Endothelial cell of umbilical vein (primary cell): ENCODE measurements around the gene ZFP57. TPM values are rescaled to one million over a fixed set of nuclear protein-coding genes. Genes with fewer than 3 reads are reported as not detected.

Source experiments
- polyA plus RNA-seq, 4 experiments: library from polyadenylated mRNA; depleted of rRNA in 3 of 4; stranded (reverse) in 3 of 4; unstranded in 1 of 4; fragments of >200 nt; gene quantifications; 2 replicates each; pipeline versions ENCODE4 v1.2.1 to v1.2.3, GENCODE V29; 2011 to 2012; ENCODE audit warnings: missing spikeins in 1 of 4
- small RNA-seq: library from RNA; depleted of rRNA; stranded (forward); fragments of <200 nt; gene quantifications from one replicate; pipeline ENCODE3, GENCODE V24; 2012; ENCODE audit warnings: low replicate concordance, low read depth; ENCODE audit not compliant: insufficient read depth, insufficient read length
- total RNA-seq: library from RNA; stranded (reverse); gene quantifications from 2 replicates; pipeline ENCODE4 v1.2.3, GENCODE V29; 2021

Gene ZFP57
- total and polyA plus RNA-seq, 2 donors (not counting 3 experiments of a cell fraction or from before 2014, with no cell fraction given), result 0.07 TPM; not detected in 1

Small RNA genes lying within 50 kb of the gene (small RNA-seq; reads per million reads assigned to genes)
- not detected for gene SUMO2P1

Other genes starting within 250 kb of the ZFP57 start
- gene OR10C1, start 241.8 kb downstream of the ZFP57 start, total RNA-seq, result not detected in 2 replicates
- gene OR10C1, start 241.8 kb downstream of the ZFP57 start, polyA plus RNA-seq, result not detected in 2 replicates
- gene OR11A1, start 224.1 kb downstream of the ZFP57 start, total RNA-seq, result not detected in 2 replicates
- not detected in 2 replicates for gene OR11A1, start 224.1 kb downstream of the ZFP57 start, polyA plus RNA-seq
- not detected in 2 replicates for gene OR2H1, start 224.0 kb downstream of the ZFP57 start, total RNA-seq
- gene OR2H1, start 224.0 kb downstream of the ZFP57 start, polyA plus RNA-seq, result not detected in 2 replicates
- not detected in 2 replicates for gene MAS1L, start 193.2 kb downstream of the ZFP57 start, total RNA-seq
- gene MAS1L, start 193.2 kb downstream of the ZFP57 start, polyA plus RNA-seq, result not detected in 2 replicates
- gene UBD, start 121.4 kb downstream of the ZFP57 start, total RNA-seq, result 0.31 TPM in 1 of 2 replicates, not detected in the other
- gene UBD, start 121.4 kb downstream of the ZFP57 start, polyA plus RNA-seq, result 0.10 and 0.13 TPM in 2 replicates
- gene OR2H2, start 96.0 kb downstream of the ZFP57 start, total RNA-seq, result not detected in 2 replicates
- not detected in 2 replicates for gene OR2H2, start 96.0 kb downstream of the ZFP57 start, polyA plus RNA-seq
- 50.8 and 52.1 TPM in 2 replicates for gene GABBR1, start 48.0 kb downstream of the ZFP57 start, total RNA-seq
- 43.6 and 53.1 TPM in 2 replicates for gene GABBR1, start 48.0 kb downstream of the ZFP57 start, polyA plus RNA-seq
- not detected in 2 replicates for gene MOG, start 24.1 kb downstream of the ZFP57 start, total RNA-seq
- gene MOG, start 24.1 kb downstream of the ZFP57 start, polyA plus RNA-seq, result not detected in 2 replicates
- gene HLA-F, start 42.3 kb upstream of the ZFP57 start, total RNA-seq, result 1.6 and 2.8 TPM in 2 replicates
- 1.5 and 1.8 TPM in 2 replicates for gene HLA-F, start 42.3 kb upstream of the ZFP57 start, polyA plus RNA-seq
- 0.24 TPM in 1 of 2 replicates, not detected in the other for gene HLA-G, start 146.7 kb upstream of the ZFP57 start, total RNA-seq
- not detected in 2 replicates for gene HLA-G, start 146.7 kb upstream of the ZFP57 start, polyA plus RNA-seq